GM12872 (cell line): ENCODE data around the gene SHROOM3.

Experiments used
- CTCF ChIP-seq: IDR thresholded peaks from 3 replicates; pipeline ENCODE4 v1.5.1; 2011; ENCODE audit warnings: low read depth, mild to moderate bottlenecking, low read length, moderate library complexity; ENCODE audit not compliant: insufficient read depth

SHROOM3 gene

GRCh38 chr4:76410636-76411035 lies 24.4 kb upstream of the SHROOM3 start:
- no peak for TF ChIP-seq CTCF

DNA sequence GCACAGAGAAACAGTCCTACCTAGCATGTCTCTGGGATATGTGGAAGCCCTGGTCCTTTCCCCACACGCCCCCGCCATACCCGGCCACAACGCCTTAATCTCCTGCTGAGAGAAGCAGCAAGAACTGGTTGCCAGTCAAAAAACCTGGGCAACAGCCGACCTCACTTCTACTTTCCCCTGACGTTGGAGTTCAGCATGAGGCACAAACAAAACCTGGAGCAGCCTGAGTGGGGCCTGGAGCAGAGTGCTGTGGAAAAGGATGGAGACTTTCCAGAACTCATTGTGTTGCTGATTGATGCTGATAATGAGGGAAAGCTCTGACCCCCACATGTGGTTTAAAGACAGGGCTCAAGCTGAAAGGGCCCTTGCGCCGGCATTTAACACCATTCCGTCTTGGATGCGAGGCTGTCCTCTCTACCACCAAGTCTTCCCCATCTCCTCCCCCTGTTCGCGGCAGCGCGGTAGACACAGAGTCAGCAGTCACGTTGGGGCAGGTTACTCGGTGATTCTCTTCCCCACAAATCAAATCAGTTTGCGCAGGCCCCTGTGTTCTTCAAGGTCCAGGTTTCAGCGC lies 14.8 kb upstream of the SHROOM3 start:
- TF ChIP-seq CTCF = no peak

GRCh38 chr4:76420762-76421581 lies 14.1 kb upstream of the SHROOM3 start, which contains the start of gene CCDC158:
Gene CCDC158 (minus strand): TSS chr4:76421141. CDS start chr4:76403207, 17,934 bp downstream.
- no peak for TF ChIP-seq CTCF

GRCh38 chr4:76426272-76426671 lies 8.8 kb upstream of the SHROOM3 start:
- TF ChIP-seq CTCF = no peak

DNA sequence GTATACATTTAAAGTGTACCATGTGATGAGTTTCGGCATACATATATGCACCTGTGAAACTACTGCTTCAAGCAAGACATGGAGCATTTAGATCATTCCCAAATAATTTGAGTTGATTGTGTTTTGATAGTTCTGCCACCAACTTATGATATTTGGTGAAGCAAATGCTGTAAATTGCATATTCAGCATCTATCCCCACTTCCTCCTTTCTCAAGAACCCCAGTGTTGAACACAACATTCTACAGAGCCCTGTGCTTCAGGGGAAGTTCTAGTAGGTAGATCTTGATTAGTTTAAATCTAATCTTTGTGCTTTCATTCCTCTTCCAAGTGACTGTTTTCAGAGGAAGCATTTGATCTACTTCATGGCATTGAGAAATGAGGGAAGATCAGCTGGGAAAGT lies 5.4 kb upstream of the SHROOM3 start:
- TF ChIP-seq CTCF = no peak

DNA sequence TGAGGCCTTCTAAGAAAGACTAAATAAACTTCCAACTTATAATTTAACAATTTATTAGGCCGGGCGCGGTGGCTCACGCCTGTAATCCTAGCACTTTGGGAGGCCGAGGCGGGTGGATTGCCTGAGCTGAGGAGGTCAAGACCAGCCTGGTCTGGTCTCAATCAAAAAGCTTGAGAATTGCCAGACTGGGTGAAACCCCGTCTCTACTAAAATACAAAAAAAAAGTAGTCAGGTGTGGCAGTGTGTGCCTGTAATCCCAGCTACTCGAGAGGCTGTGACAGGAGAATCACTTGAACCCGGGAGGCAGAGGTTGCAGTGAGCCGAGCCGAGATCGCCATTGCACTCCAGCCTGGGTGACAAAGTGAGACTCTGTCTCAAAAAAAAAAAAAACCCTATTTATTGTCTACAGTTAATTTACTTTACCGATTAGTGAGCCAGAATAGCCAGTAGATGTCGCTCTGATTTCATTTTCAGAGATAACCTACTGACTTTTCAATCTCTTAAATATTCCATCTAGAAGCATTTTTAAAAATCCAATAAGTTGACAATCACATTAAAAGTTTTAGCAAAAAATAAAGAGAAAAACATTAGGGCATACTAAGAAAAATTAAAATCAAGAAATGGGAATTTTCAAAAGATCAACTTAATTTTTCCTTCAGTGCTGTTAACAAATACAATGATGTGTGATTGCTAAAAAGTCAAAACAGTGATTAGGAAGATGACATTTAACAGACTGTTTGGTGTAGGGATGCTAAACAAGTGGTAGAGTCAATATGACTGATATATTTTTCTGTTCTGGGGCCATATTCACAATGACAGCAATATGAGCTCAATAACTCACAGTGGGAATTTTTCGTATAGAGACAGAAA lies 4.3 kb upstream of the SHROOM3 start:
- peak; percentile 54 for TF ChIP-seq CTCF

- no peak for TF ChIP-seq CTCF
Measured at GRCh38 chr4:76435528-76436319, 695 bp downstream of the SHROOM3 start.
